Measurements from ENCODE around the gene TMEM101.

DNA sequence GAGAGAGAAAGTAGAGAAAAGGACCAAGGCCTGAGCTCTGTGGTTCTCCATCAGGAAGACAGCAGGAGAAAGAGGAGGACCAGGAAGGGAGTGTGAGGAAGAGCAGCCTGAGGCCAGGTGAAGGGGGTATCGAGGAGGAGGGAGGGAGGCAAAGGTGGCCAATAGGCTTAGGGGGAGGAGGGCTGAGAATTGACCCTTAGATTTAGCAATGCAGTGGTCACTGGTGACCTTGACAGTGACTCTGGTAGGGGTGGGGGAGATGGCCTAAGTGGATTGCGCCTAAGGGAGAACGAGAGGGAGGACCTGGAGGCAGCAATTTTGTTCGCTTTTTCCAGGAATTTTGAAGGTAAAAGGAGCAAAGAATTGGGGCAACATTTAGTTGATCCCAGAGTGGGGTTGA lies 15.7 kb downstream of the TMEM101 start:
- TF ChIP-seq BHLHE40 (IDR thresholded peaks at IDR 0.05; ENCODE audit: borderline replicate concordance) (no peak), FOXK2 (IDR thresholded peaks at IDR 0.05) (no peak), TARDBP (IDR thresholded peaks at IDR 0.05) (no peak), FOXA1 (IDR thresholded peaks at IDR 0.05) (no peak), SP1 (IDR thresholded peaks at IDR 0.05) (no peak), FOXM1 (IDR thresholded peaks at IDR 0.05; ENCODE audit: borderline replicate concordance) (no peak)

Measured in HEK293T (cell line).